ENCODE data around the gene DTNA. TPM values are rescaled to one million over a fixed set of nuclear protein-coding genes. Genes with fewer than 3 reads are reported as not detected.

The DTNA gene
- total RNA-seq, 1 donor from 2014 or later: 19.7 TPM

GRCh38 chr18:34767601-34768027 is 57.5 kb downstream of the DTNA start:
- DNase-seq (ENCODE audit: low spot score): no peak

- no peak for DNase-seq (ENCODE audit: low spot score)
These were observed 61.9 kb downstream of the DTNA start for GRCh38 chr18:34771958-34772357.

GRCh38 chr18:34772887-34773286 is 62.8 kb downstream of the DTNA start:
- DNase-seq (ENCODE audit: low spot score): no peak

GRCh38 chr18:34773378-34773777 is 63.3 kb downstream of the DTNA start:
- no peak for DNase-seq (ENCODE audit: low spot score)

GRCh38 chr18:34773961-34774766 is 64.1 kb downstream of the DTNA start:
- DNase-seq (ENCODE audit: low spot score): no peak

GRCh38 chr18:34775461-34775860 is 65.4 kb downstream of the DTNA start:
- no peak for DNase-seq (ENCODE audit: low spot score)

- DNase-seq (ENCODE audit: low spot score): no peak
These were observed 69.0 kb downstream of the DTNA start for GRCh38 chr18:34779112-34779511.

GRCh38 chr18:34780856-34781255 is 70.8 kb downstream of the DTNA start:
- DNase-seq (ENCODE audit: low spot score): no peak

- DNase-seq (ENCODE audit: low spot score): no peak
These were observed 73.4 kb downstream of the DTNA start for GRCh38 chr18:34783501-34783900.

GRCh38 chr18:34786162-34786741 is 76.2 kb downstream of the DTNA start:
- no peak for DNase-seq (ENCODE audit: low spot score)

- no peak for DNase-seq (ENCODE audit: low spot score)
These were observed 77.9 kb downstream of the DTNA start for GRCh38 chr18:34787931-34788532.

GRCh38 chr18:34789768-34790344 is 79.8 kb downstream of the DTNA start:
- DNase-seq (ENCODE audit: low spot score): no peak

- no peak for DNase-seq (ENCODE audit: low spot score)
These were observed 84.2 kb downstream of the DTNA start for GRCh38 chr18:34794348-34794747.

GRCh38 chr18:34795070-34795732 is 85.1 kb downstream of the DTNA start:
- DNase-seq (ENCODE audit: low spot score): no peak

- no peak for DNase-seq (ENCODE audit: low spot score)
These were observed 86.0 kb downstream of the DTNA start for GRCh38 chr18:34796035-34796657.

- no peak for DNase-seq (ENCODE audit: low spot score)
These were observed 89.2 kb downstream of the DTNA start for GRCh38 chr18:34799291-34799690.

- no peak for DNase-seq (ENCODE audit: low spot score)
These were observed 90.3 kb downstream of the DTNA start for GRCh38 chr18:34800381-34800780.

- DNase-seq (ENCODE audit: low spot score): no peak
These were observed 91.7 kb downstream of the DTNA start for GRCh38 chr18:34801774-34802173.

- DNase-seq (ENCODE audit: low spot score): no peak
These were observed 92.9 kb downstream of the DTNA start for GRCh38 chr18:34802959-34803358.

GRCh38 chr18:34803877-34804400 is 93.8 kb downstream of the DTNA start:
- no peak for DNase-seq (ENCODE audit: low spot score)
